Spleen (tissue), 11 donors: ENCODE results near the gene RAB39A. TPM values are rescaled to one million over a fixed set of nuclear protein-coding genes. Genes with fewer than 3 reads are reported as not detected.
A peak's percentile ranks its signal among the peaks of the same experiment; 100 is the strongest.

Source experiments
- DNase-seq: peaks from one replicate; pipeline ENCODE4 v3.0.0-alpha.2; 2020
- H3K27ac ChIP-seq, 8 donors: fragments of 200-600 bp; sonication (generic) in 7 of 8; 1 replicate in 4 of 8; 2 replicates in 4 of 8; pipeline versions ENCODE4 v1.5.0 to v1.8.0; 2016 to 2021; ENCODE audit warnings: inconsistent platforms in 4 of 8, mild to moderate bottlenecking in 4 of 8, moderate library complexity in 1 of 8
- H3K27me3 ChIP-seq, 7 donors: fragments of 200-600 bp; sonication (generic) in 6 of 7; replicated peaks in 1 of 7; 1 replicate in 4 of 7; 2 replicates in 3 of 7; pipeline versions ENCODE4 v1.5.0 to v1.8.0; 2016 to 2021; ENCODE audit warnings: inconsistent platforms in 3 of 7, mild to moderate bottlenecking in 1 of 7
- H3K36me3 ChIP-seq, 6 donors: fragments of 200-600 bp; sonication (generic) in 5 of 6; 1 replicate in 4 of 6; 2 replicates in 2 of 6; pipeline versions ENCODE4 v1.5.0 to v1.8.0; 2016 to 2021; ENCODE audit warnings: inconsistent platforms in 2 of 6
- H3K4me1 ChIP-seq, 6 donors: fragments of 200-600 bp; sonication (generic) in 5 of 6; 1 replicate in 3 of 6; 2 replicates in 3 of 6; pipeline versions ENCODE4 v1.5.0 to v1.8.0; 2016 to 2021; ENCODE audit warnings: inconsistent platforms in 3 of 6
- H3K4me3 ChIP-seq, 8 donors: fragments of 200-600 bp; sonication (generic) in 7 of 8; 1 replicate in 4 of 8; 2 replicates in 4 of 8; pipeline versions ENCODE4 v1.5.0 to v1.8.0; 2016 to 2021; ENCODE audit warnings: inconsistent platforms in 4 of 8, mild to moderate bottlenecking in 4 of 8, moderate library complexity in 2 of 8
- H3K9me3 ChIP-seq, 8 donors: fragments of 200-600 bp; sonication (generic) in 7 of 8; 1 replicate in 4 of 8; 2 replicates in 4 of 8; pipeline versions ENCODE4 v1.5.0 to v1.8.0; 2016 to 2021; ENCODE audit warnings: inconsistent platforms in 4 of 8
- CTCF ChIP-seq, 11 experiments: fragments of 200-600 bp in 7 of 11; fragments of 450-650 bp in 4 of 11; sonication (generic) in 4 of 11; IDR thresholded peaks in 8 of 11; conservative IDR thresholded peaks in 3 of 11; 1 replicate in 7 of 11; 2 replicates in 4 of 11; pipeline versions ENCODE4 v1.4.0 to v1.8.0; 2016 to 2021; ENCODE audit warnings: antibody characterized with exemption in 11 of 11, inconsistent platforms in 4 of 11, mild to moderate bottlenecking in 1 of 11
- POLR2A ChIP-seq, 3 donors: fragments of 450-650 bp; IDR thresholded peaks; one replicate each; pipeline ENCODE4 v1.5.1; 2017; ENCODE audit warnings: antibody characterized with exemption in 3 of 3, mild to moderate bottlenecking in 1 of 3
- POLR2AphosphoS5 ChIP-seq, 3 donors: sonication (generic); formaldehyde crosslinking; IDR thresholded peaks; one replicate each; pipeline ENCODE4 v1.5.1; 2017; ENCODE audit warnings: antibody characterized with exemption in 3 of 3
- WGBS, 5 donors: extraction: QIAGEN DNeasy Blood & Tissue Kit in 3 of 5; methylation state at CpG; one replicate each; pipeline versions ENCODE4 v1.1.5 to v1.1.7; 2013 to 2018; 5-methylcytosine and 5-hydroxymethylcytosine counted together
- intact Hi-C: fragments of 100-400 bp; cut with DNase I; formaldehyde crosslinking; loops from one replicate; pipeline ENCODE4 v1.15.0; 2023; ENCODE audit warnings: low total_unique reads
- polyA plus RNA-seq, 3 donors: library from polyadenylated mRNA; stranded (reverse); fragments of 200-250 nt; gene quantifications; one replicate each; pipeline ENCODE4 v1.2.1, GENCODE V29; 2013
- total RNA-seq, 7 donors: library from RNA; depleted of rRNA in 3 of 7; stranded (reverse); fragments of >200 nt in 3 of 7; fragmentation: NEBNext Ultra II Directional in 4 of 7; extraction: Animal tissue kit (Norgen Biotek cat#: 25700) in 4 of 7; gene quantifications; one replicate each; pipeline versions ENCODE4 v1.1.0 to v1.2.1, GENCODE V29; 2016 to 2021
- donor health status: healthy with polysubstance abuse.
- donor health status: DM: no; HTN: no; CAD: no; lungs with moderate emphysema.
- donor health status: DM: no; HTN: no; CAD: no.
- donor health status: Bipolar disorder and iron deficiency.
- donor health status: healthy.
- donor health status: DM: no; HTN: no; CAD: no.
- donor health status: DM: yes; HTN: yes; CAD: no.

RAB39A gene
- total and polyA plus RNA-seq, 10 donors: 0.39 to 14.7 (median 9.1) TPM

GRCh38 chr11:108007819-108008218, 79.6 kb downstream of the RAB39A start:
- no peaks in the 10 kb centered on the region for H3K9me3 ChIP-seq
- intact Hi-C loops: loop anchor here (10.0 kb wide), 1 partner anchor 647 kb away; no protein-coding TSS in a partner anchor
- WGBS, 5 donors: 93 to 96% (median 94%) methylated on average over 18 of the region's 18 CpGs
- DNase-seq: peak; percentile 76
- H3K4me3 ChIP-seq: no peak overlapping the region
- H3K36me3 ChIP-seq: no peaks in the 10 kb centered on the region
- no peak for TF ChIP-seq POLR2AphosphoS5 (IDR thresholded peaks at IDR 0.05)
- no peak for TF ChIP-seq CTCF (IDR thresholded peaks at IDR 0.05 in 8 of 11, conservative IDR thresholded peaks at IDR 0.05 in 3 of 11)
- no peak for TF ChIP-seq POLR2A (IDR thresholded peaks at IDR 0.05)
- H3K4me1 ChIP-seq: peaks cover 25 to 46% (median 38%) of the 10 kb centered on the region in 6 donors
- no peaks in the 10 kb centered on the region for H3K27me3 ChIP-seq
- no peak overlapping the region for H3K27ac ChIP-seq

GRCh38 chr11:108008656-108009496, 80.6 kb downstream of the RAB39A start, which contains the start of gene CUL5:
Gene CUL5, plus strand, starts transcription at chr11:108008898. Its CDS starts 451 bp downstream, at chr11:108009349.
- Histone ChIP-seq H3K27me3 (no peaks in the 10 kb centered on the region), H3K9me3 (no peaks in the 10 kb centered on the region), H3K27ac (peak within 1 kb of the TSS; percentile 95 to 98 (median 97)), H3K4me1 (peaks cover 35 to 56% (median 48%) of the 10 kb centered on the region in 6 donors), H3K36me3 (peaks cover 0 to 6% (median 0%) of the 10 kb centered on the region in 6 donors), H3K4me3 (peak within 1 kb of the TSS; percentile 67 to 98 (median 94))
- TF ChIP-seq POLR2A (IDR thresholded peaks at IDR 0.05): peak in 1 of 3 donors; percentile 15
- TF ChIP-seq POLR2AphosphoS5 (IDR thresholded peaks at IDR 0.05): peak; percentile 92 to 95 (median 93)
- peak; percentile 75 to 93 (median 89) for TF ChIP-seq CTCF (IDR thresholded peaks at IDR 0.05 in 8 of 11, conservative IDR thresholded peaks at IDR 0.05 in 3 of 11)
- intact Hi-C loops: loop anchor here (10.0 kb wide), 1 partner anchor 646 kb away; no protein-coding TSS in a partner anchor
- 0 to 1% (median 1%) methylated on average over 32 to 72 of the region's 72 CpGs for WGBS, 5 donors
- peak; percentile 97 for DNase-seq

GRCh38 chr11:108009497-108010370, 81.5 kb downstream of the RAB39A start:
- no peaks in the 10 kb centered on the region for H3K27me3 ChIP-seq
- peaks cover 0 to 11% (median 0%) of the 10 kb centered on the region in 6 donors for H3K36me3 ChIP-seq
- TF ChIP-seq POLR2A (IDR thresholded peaks at IDR 0.05) (no peak), CTCF (IDR thresholded peaks at IDR 0.05 in 8 of 11, conservative IDR thresholded peaks at IDR 0.05 in 3 of 11) (no peak), POLR2AphosphoS5 (IDR thresholded peaks at IDR 0.05) (no peak)
- peak overlapping the region; percentile 67 to 98 (median 94) for H3K4me3 ChIP-seq
- WGBS, 5 donors: 2 to 3% (median 3%) methylated on average over 20 to 31 of the region's 31 CpGs
- H3K27ac ChIP-seq: peak overlapping the region; percentile 95 to 98 (median 97)
- intact Hi-C loops: loop anchor here (10.0 kb wide), 1 partner anchor 645 kb away; no protein-coding TSS in a partner anchor
- no peak for DNase-seq
- H3K9me3 ChIP-seq: no peaks in the 10 kb centered on the region
- peaks cover 37 to 65% (median 52%) of the 10 kb centered on the region in 6 donors for H3K4me1 ChIP-seq
